Stimulated activated effector memory CD8-positive, alpha-beta T cell treated with anti-CD3 and anti-CD28 coated beads, Interleukin-12 subunit alpha, Interleukin-12 subunit beta, amount 100 ng/mL, for 72 hours (primary cell): ENCODE measurements around the gene GSTA4.
"Not testable (repeated sequence)": the region's sequence is repeated elsewhere in the genome, so short reads cannot be mapped to it uniquely, and the experiment has no call there.

Experiments
- ATAC-seq: fragments of 150-1000 bp; cut with Tn5 transposase; 2 replicates; pipeline ENCODE4 v1.10.0; 2021
- DNase-seq, 2 donors: peaks; one replicate each; pipeline ENCODE4 v3.0.0; 2021 to 2022; ENCODE audit warnings: low spot score in 2 of 2
- H3K27ac Mint-ChIP-seq: one replicate; pipeline ENCODE4 v1.8.0; 2022; ENCODE audit warnings: mild to moderate bottlenecking, mixed read lengths
- H3K36me3 Mint-ChIP-seq: one replicate; pipeline ENCODE4 v1.8.0; 2022; ENCODE audit warnings: mild to moderate bottlenecking, mixed read lengths
- H3K4me1 Mint-ChIP-seq: one replicate; pipeline ENCODE4 v1.8.0; 2022; ENCODE audit warnings: mixed read lengths
- H3K4me3 Mint-ChIP-seq: one replicate; pipeline ENCODE4 v1.8.0; 2022; ENCODE audit warnings: mild to moderate bottlenecking, mixed read lengths
- H3K9me3 Mint-ChIP-seq: one replicate; pipeline ENCODE4 v1.8.0; 2022; ENCODE audit warnings: mixed read lengths

Gene GSTA4, protein sequence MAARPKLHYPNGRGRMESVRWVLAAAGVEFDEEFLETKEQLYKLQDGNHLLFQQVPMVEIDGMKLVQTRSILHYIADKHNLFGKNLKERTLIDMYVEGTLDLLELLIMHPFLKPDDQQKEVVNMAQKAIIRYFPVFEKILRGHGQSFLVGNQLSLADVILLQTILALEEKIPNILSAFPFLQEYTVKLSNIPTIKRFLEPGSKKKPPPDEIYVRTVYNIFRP

DNA sequence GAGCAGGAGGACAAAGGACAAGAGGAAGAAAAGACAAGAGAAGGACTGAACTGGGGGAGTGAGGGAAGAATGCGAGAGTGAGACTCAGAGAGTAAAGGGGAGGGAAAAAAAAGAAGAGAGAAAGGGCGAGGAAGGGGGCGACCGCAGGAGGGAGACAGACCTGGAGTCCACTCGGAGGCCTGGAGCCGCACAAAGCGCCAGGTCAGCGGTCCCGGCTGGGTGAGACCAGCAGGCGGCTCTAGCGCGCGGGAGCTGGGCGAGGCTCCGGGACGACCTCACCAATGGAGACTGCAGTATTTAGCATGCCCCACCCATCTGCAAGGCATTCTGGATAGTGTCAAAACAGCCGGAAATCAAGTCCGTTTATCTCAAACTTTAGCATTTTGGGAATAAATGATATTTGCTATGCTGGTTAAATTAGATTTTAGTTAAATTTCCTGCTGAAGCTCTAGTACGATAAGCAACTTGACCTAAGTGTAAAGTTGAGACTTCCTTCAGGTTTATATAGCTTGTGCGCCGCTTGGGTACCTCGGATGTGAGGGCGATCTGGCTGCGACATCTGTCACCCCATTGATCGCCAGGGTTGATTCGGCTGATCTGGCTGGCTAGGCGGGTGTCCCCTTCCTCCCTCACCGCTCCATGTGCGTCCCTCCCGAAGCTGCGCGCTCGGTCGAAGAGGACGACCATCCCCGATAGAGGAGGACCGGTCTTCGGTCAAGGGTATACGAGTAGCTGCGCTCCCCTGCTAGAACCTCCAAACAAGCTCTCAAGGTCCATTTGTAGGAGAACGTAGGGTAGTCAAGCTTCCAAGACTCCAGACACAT, at the start of gene GSTA4:
Gene GSTA4 (minus strand): TSS at position 196 of the 824 bp plus-strand sequence. CDS start 1,041 bp downstream, outside the sequence.
- Mint-ChIP-seq H3K36me3 (peaks cover 25% of the 10 kb centered on the region), H3K27ac (peak within 1 kb of the TSS; percentile 99), H3K4me3 (peak within 1 kb of the TSS; percentile 83), H3K4me1 (peaks cover 35% of the 10 kb centered on the region)
- H3K9me3 Mint-ChIP-seq = not testable (repeated sequence)
- DNase-seq (peak; percentile 77 to 91), ATAC-seq (peak; percentile 96)

DNA sequence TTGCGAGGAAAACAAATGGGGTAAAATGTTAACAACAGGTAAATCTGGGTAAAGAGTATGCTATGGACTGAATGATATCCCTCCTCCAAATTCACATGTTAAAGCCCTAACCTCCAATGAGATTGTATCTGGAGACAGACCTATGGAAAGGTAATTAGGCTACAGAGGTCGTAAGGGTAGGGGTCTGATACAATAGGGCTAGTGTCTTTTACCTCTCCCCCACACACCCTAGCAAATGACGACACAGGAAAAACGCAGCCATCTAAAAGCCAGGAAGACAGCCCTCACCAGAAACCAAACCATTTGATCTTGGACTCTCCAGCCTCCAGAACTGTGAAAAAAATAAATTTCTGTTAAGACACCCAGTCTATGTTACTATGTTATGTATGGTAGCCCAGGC, 49.5 kb upstream of the GSTA4 start:
- H3K4me1 Mint-ChIP-seq = peaks cover 22% of the 10 kb centered on the region
- no peaks in the 10 kb centered on the region for H3K9me3 Mint-ChIP-seq
- peaks cover 14% of the 10 kb centered on the region for H3K36me3 Mint-ChIP-seq
- no peak for ATAC-seq
- H3K27ac Mint-ChIP-seq = no peak overlapping the region
- no peak overlapping the region for H3K4me3 Mint-ChIP-seq
- no peak for DNase-seq

DNA sequence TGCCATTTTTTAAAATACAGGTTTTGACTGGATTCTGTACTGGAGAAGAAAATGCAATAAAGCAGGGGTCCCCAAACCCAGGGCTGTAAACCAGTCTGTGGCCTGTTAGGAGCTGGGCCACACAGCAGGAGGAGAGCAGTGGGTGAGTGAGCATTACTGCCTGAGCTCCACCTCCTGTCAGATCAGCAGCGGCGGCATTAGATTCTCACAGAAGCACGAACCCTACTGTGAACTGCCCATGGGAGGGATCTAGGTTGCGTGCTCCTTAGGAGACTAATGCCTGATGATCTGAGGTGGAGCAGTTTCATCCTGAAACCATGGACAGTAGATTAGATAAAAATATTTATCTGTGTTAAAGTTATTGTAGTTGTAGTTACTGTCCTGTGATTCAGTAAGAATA, 49.0 kb upstream of the GSTA4 start:
- no peak for ATAC-seq
- Mint-ChIP-seq H3K4me1 (peaks cover 17% of the 10 kb centered on the region), H3K27ac (no peak overlapping the region), H3K9me3 (no peaks in the 10 kb centered on the region), H3K4me3 (no peak overlapping the region), H3K36me3 (peaks cover 19% of the 10 kb centered on the region)
- no peak for DNase-seq

DNA sequence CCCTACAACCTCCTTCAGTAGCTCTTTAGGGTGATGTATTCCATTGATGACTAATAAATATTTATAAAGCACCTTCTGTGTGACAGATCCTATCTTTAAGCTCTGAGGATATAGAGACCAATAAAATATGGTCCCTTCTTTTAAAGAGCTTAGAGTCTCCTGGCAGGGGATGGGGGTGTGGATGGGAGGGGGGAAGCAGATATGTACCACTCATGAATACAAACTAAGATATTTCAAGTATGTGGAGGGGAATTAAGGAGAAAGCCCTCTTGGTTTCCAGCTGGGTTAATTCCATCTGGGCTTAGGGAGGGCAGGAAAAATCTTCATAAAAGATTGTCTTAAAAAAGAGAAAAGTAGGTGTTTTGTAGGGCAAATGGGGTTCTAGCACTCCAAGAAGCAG, 48.5 kb upstream of the GSTA4 start:
- Mint-ChIP-seq H3K9me3 (no peaks in the 10 kb centered on the region), H3K36me3 (peaks cover 20% of the 10 kb centered on the region), H3K4me3 (no peak overlapping the region), H3K4me1 (peaks cover 12% of the 10 kb centered on the region), H3K27ac (no peak overlapping the region)
- DNase-seq (no peak), ATAC-seq (no peak)

DNA sequence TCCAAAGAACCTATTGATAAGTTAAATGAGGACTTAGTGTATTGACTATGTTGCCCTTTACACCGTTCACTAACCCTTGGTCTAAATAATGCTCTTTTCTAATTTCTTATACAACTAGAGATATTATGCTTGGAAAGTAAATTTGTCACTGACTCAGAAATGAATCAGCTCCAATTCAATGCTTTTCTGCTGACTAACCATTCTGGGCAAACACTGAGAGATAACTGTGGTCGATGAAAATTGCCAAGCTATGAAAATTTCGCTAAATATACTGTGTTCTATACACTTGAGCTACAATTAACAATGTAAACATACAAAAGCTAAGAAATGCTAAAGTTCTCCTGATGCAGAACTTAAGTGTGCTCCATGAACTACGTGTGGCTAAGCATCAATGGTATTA, 47.0 kb upstream of the GSTA4 start:
- no peak for DNase-seq
- Mint-ChIP-seq H3K27ac (no peak overlapping the region), H3K4me1 (no peaks in the 10 kb centered on the region), H3K9me3 (no peaks in the 10 kb centered on the region), H3K36me3 (peaks cover 23% of the 10 kb centered on the region), H3K4me3 (no peak overlapping the region)
- no peak for ATAC-seq

DNA sequence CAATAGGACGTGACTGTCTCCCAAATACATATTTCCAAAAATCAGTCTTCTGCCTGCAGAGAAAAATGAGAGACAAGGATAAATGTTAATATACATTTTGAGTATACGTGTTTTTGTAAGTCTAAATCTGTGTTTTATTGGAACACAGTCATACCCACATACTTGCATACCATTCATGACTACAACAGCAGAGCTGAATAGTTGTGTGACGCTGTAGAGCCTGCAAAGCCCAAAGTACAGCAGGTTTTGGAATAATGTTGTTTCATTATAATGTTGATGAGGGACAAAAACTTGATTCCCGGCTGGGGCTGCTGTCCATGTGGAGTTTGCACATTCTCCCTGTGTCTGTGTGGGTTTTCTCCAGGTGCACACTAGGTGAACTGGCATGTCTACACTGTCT, 46.3 kb upstream of the GSTA4 start:
- H3K9me3 Mint-ChIP-seq = no peaks in the 10 kb centered on the region
- H3K27ac Mint-ChIP-seq = no peak overlapping the region
- peaks cover 28% of the 10 kb centered on the region for H3K36me3 Mint-ChIP-seq
- ATAC-seq (no peak), DNase-seq (no peak)
- H3K4me3 Mint-ChIP-seq = no peak overlapping the region
- no peaks in the 10 kb centered on the region for H3K4me1 Mint-ChIP-seq

DNA sequence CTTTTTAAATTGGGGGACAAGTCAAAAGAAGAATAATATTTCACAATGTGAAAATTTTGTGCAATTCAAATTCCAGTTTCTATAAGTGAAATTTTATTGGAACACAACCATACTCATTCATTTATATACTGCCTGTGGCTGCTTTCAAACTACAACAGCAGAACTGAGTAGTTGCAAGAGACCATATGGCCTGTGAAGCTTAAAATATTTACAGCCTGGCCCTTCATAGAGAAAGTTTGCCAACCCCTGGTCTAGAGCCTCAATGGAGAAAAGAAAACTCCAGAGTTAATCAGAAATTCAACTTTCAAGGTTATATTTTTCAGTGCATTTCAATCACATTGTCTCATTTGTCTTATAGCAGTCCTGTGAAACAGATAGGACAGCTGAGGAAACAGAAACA, 43.5 kb upstream of the GSTA4 start:
- H3K9me3 Mint-ChIP-seq = no peaks in the 10 kb centered on the region
- no peak overlapping the region for H3K4me3 Mint-ChIP-seq
- no peak for ATAC-seq
- H3K36me3 Mint-ChIP-seq = peaks cover 29% of the 10 kb centered on the region
- DNase-seq = no peak
- no peaks in the 10 kb centered on the region for H3K4me1 Mint-ChIP-seq
- H3K27ac Mint-ChIP-seq = no peak overlapping the region

DNA sequence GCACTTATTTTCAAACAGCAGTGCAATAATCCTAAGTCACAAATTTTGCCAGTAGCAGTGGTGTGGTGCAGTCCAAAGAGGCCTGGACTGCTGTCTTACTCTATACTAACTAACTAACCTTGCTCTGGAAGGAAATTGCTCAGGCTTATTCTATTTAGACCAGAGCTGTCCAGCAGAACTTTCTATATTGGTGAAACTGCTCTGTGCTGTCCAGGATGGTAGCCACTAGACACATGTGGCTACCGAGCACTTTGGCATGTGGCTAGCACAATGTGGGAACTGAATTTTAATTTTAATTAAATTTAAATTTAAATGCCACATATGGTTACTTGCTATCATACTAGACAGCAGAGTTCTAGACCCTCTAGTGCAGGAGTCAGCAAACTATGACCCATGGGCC, 43.1 kb upstream of the GSTA4 start:
- peaks cover 3% of the 10 kb centered on the region for H3K4me1 Mint-ChIP-seq
- H3K4me3 Mint-ChIP-seq = no peak overlapping the region
- H3K27ac Mint-ChIP-seq = no peak overlapping the region
- no peaks in the 10 kb centered on the region for H3K9me3 Mint-ChIP-seq
- DNase-seq (no peak), ATAC-seq (no peak)
- peaks cover 34% of the 10 kb centered on the region for H3K36me3 Mint-ChIP-seq

DNA sequence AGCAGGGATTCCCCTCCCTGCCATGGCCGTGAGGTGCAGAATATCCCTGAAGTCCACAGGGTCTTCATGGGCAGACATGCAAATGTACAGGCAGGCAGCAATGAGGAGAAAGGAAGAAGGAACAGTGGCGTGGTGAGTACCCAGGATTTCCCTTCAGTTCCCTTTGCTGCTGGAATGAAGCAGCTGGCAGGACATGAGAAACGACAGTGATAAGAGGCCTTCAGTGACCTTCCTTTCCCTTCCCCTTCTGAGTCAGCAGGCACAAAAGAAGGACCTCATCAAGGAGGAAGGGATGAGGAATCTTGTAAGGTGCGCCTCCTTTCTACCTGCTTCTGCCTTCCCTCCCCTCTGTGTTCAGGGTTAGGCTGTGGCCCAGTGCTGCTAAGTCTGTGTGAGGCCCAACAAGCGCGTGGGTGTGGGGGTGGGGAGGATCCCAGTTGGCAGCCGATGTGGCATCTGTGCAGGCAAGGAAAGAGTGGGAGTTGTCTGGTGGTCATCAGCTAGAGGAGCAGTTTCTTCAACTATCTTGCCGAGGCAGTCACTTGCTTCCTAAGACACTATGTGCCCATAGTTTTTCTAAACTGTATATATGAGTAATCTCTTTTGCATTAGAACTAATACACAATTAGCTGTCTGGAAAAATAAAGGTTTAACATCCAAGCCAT, 40.6 kb upstream of the GSTA4 start:
- H3K4me3 Mint-ChIP-seq = no peak overlapping the region
- peaks cover 45% of the 10 kb centered on the region for H3K36me3 Mint-ChIP-seq
- no peak overlapping the region for H3K27ac Mint-ChIP-seq
- H3K4me1 Mint-ChIP-seq = peaks cover 7% of the 10 kb centered on the region
- DNase-seq (no peak), ATAC-seq (no peak)
- no peaks in the 10 kb centered on the region for H3K9me3 Mint-ChIP-seq

DNA sequence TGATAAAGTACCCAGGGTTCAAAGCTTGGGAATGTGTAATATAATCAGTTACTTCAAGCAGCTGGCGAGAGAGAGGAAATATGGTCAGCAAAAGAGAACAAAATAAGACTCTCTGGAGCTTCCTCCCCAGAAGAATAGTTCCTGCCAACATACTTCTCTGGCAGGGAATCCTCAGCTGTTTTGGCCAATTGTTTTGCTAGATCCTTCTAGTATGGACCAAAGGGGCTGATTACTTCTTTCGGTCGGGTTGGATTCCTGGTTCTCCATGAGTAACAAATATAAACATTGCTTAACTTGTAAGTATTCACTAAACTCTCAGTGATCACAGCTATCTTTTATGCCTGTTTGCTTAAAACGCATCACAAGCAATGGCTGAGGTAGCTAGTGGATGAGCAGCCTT, 38.7 kb upstream of the GSTA4 start:
- peaks cover 13% of the 10 kb centered on the region for H3K4me1 Mint-ChIP-seq
- no peaks in the 10 kb centered on the region for H3K9me3 Mint-ChIP-seq
- H3K27ac Mint-ChIP-seq = no peak overlapping the region
- no peak for DNase-seq
- no peak for ATAC-seq
- H3K36me3 Mint-ChIP-seq = peaks cover 42% of the 10 kb centered on the region
- no peak overlapping the region for H3K4me3 Mint-ChIP-seq

DNA sequence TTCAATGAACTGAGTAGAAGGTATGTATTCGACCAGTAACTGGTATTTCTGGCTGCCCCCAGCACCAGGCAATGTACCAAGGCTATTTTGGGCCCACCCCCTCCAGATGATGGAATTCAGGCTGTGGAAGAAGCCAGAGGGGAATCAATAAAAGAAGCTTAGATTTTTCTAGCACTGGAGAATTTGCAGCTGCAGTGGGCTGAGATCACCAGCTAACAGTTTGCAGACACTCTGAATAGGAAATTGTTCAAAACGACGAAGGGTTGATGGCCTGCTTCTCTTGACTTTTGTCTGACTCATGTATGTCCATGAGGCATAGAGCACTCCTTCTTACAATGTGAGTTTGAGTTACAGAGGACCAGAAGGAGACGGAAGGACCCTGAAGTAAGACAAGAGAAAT, 37.8 kb upstream of the GSTA4 start:
- H3K4me1 Mint-ChIP-seq = peaks cover 14% of the 10 kb centered on the region
- DNase-seq (no peak), ATAC-seq (no peak)
- H3K27ac Mint-ChIP-seq = no peak overlapping the region
- H3K36me3 Mint-ChIP-seq = peaks cover 43% of the 10 kb centered on the region
- no peaks in the 10 kb centered on the region for H3K9me3 Mint-ChIP-seq
- no peak overlapping the region for H3K4me3 Mint-ChIP-seq

DNA sequence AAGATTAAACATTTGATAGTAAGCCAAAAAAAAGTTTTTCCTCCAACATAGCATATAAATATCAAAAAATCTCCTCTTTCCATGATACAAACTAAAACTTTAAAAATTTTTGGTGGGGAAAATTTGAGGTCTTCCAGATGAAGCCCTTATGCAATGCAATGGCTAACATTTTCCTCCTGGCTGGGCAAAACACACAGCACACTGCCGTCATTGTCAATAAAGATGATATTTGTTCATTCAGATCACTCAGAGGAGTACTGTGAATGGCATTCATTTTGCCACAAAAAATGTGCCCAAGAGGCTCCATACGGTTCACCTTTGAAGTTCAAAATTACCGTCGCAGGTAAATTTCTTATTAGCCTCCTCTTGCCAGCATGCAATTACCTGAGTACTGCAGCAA, 36.2 kb upstream of the GSTA4 start:
- DNase-seq = no peak
- H3K4me3 Mint-ChIP-seq = no peak overlapping the region
- no peak overlapping the region for H3K27ac Mint-ChIP-seq
- peaks cover 14% of the 10 kb centered on the region for H3K4me1 Mint-ChIP-seq
- no peaks in the 10 kb centered on the region for H3K9me3 Mint-ChIP-seq
- H3K36me3 Mint-ChIP-seq = peaks cover 41% of the 10 kb centered on the region
- ATAC-seq = no peak

DNA sequence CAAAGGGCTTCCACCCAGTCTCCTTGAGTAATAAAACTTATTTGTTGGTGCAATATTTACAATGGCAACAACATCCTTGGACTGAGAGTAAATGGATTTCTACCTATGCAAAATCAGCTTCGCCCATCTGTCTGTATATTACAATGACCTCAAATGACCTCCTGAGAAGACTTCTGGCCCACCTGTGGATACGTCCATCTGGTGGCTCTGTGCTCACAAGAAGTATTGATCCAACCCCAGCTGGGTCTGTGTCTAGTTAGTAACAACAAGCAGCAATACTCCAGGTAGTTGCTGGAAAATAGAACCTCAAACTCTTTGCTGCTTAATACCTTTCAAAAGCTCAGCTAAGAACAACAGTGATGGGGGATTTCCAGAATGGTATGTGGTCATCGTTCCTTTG, 34.7 kb upstream of the GSTA4 start:
- Mint-ChIP-seq H3K27ac (no peak overlapping the region), H3K4me1 (peaks cover 14% of the 10 kb centered on the region), H3K4me3 (no peak overlapping the region), H3K9me3 (no peaks in the 10 kb centered on the region), H3K36me3 (peaks cover 41% of the 10 kb centered on the region)
- ATAC-seq (no peak), DNase-seq (no peak)

DNA sequence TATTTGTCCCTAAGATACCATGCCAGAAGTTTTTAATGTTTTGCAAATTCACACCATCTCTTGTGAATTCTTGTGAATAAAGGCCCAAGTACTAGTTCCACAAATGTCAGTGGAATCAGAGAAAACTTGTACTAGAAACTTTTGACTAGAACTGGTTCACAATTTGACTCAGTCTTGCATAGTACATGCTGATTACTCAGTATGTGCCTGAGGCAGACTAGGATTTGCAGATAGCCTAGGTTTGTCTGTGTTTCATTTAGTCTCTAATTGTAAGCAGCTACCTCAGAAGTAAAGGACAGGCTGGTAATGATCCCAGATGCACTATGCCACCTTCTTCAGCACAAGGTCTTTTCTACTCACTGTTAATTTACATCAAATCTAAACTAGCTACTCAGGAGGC, 34.2 kb upstream of the GSTA4 start:
- Mint-ChIP-seq H3K36me3 (peaks cover 41% of the 10 kb centered on the region), H3K9me3 (no peaks in the 10 kb centered on the region), H3K27ac (peak overlapping the region; percentile 32), H3K4me1 (peaks cover 14% of the 10 kb centered on the region), H3K4me3 (no peak overlapping the region)
- ATAC-seq = peak; percentile 94
- no peak for DNase-seq

DNA sequence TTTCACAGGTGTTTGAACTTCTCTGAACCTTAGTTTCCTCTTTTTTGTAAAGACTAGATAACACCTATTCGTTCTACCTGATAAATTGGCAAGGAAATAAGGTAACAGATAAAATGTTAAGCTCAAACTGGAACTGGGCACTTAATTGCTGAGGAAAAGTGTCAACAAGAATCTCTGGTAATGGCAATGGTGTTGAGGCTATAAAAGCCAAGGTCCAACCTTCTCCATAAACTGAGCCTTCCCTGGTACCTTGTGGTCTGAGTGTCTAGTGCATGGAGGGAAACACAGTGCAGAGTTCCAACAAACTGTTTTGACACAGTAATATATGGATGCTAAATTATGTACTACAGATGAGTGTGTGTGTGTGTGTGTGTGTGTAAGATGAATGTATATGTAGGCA, 33.4 kb upstream of the GSTA4 start:
- Mint-ChIP-seq H3K4me3 (no peak overlapping the region), H3K27ac (no peak overlapping the region), H3K9me3 (no peaks in the 10 kb centered on the region), H3K4me1 (peaks cover 14% of the 10 kb centered on the region), H3K36me3 (peaks cover 38% of the 10 kb centered on the region)
- DNase-seq = no peak
- ATAC-seq = no peak
